GM21619 (cell line): ENCODE results near the gene BLTP3A.

Experiments
- ATAC-seq: cut with Tn5 transposase; IDR thresholded peaks from one replicate; pipeline ENCODE4 v1.9.1; 2021; ENCODE audit not compliant: unreplicated experiment

BLTP3A gene

GRCh38 chr6:34829137-34829536, 37.3 kb downstream of the BLTP3A start:
- no peak for ATAC-seq

- ATAC-seq = no peak
Measured at GRCh38 chr6:34832942-34833341, 41.1 kb downstream of the BLTP3A start.

GRCh38 chr6:34834789-34835518, 43.1 kb downstream of the BLTP3A start:
- ATAC-seq = no peak

- ATAC-seq = no peak
Measured at GRCh38 chr6:34836008-34836407, 44.1 kb downstream of the BLTP3A start.

- ATAC-seq = no peak
Measured at GRCh38 chr6:34836451-34836850, 44.6 kb downstream of the BLTP3A start.

GRCh38 chr6:34837528-34837927, 45.6 kb downstream of the BLTP3A start:
- ATAC-seq = no peak

GRCh38 chr6:34839666-34840352, 47.9 kb downstream of the BLTP3A start:
- no peak for ATAC-seq
